Spleen (tissue), 7 donors: ENCODE results near the gene KRT7.

Experiments used
- CTCF ChIP-seq, 11 experiments: fragments of 200-600 bp in 7 of 11; fragments of 450-650 bp in 4 of 11; sonication (generic) in 4 of 11; IDR thresholded peaks in 8 of 11; conservative IDR thresholded peaks in 3 of 11; 1 replicate in 7 of 11; 2 replicates in 4 of 11; pipeline versions ENCODE4 v1.4.0 to v1.8.0; 2016 to 2021; ENCODE audit warnings: antibody characterized with exemption in 11 of 11, inconsistent platforms in 4 of 11, mild to moderate bottlenecking in 1 of 11
- POLR2A ChIP-seq, 3 donors: fragments of 450-650 bp; IDR thresholded peaks; one replicate each; pipeline ENCODE4 v1.5.1; 2017; ENCODE audit warnings: antibody characterized with exemption in 3 of 3, mild to moderate bottlenecking in 1 of 3
- POLR2AphosphoS5 ChIP-seq, 3 donors: sonication (generic); formaldehyde crosslinking; IDR thresholded peaks; one replicate each; pipeline ENCODE4 v1.5.1; 2017; ENCODE audit warnings: antibody characterized with exemption in 3 of 3
- donor health status: DM: no; HTN: no; CAD: no; lungs with moderate emphysema.
- donor health status: DM: no; HTN: no; CAD: no.
- donor health status: DM: no; HTN: no; CAD: no.

GRCh38 chr12:52267266-52267665, 34.2 kb downstream of the KRT7 start:
- TF ChIP-seq CTCF (IDR thresholded peaks at IDR 0.05 in 8 of 11, conservative IDR thresholded peaks at IDR 0.05 in 3 of 11): no peak
- TF ChIP-seq POLR2A (IDR thresholded peaks at IDR 0.05): no peak
- no peak for TF ChIP-seq POLR2AphosphoS5 (IDR thresholded peaks at IDR 0.05)
